GM21526 (cell line): ENCODE data around the gene ABHD12.
"Not testable (repeated sequence)": the region's sequence is repeated elsewhere in the genome, so short reads cannot be mapped to it uniquely, and the experiment has no call there.

ENCODE experiments used
- ATAC-seq: cut with Tn5 transposase; IDR thresholded peaks from one replicate; pipeline ENCODE4 v1.9.1; 2021; ENCODE audit warnings: moderate library complexity; ENCODE audit not compliant: unreplicated experiment, low FRiP score

Gene ABHD12

DNA sequence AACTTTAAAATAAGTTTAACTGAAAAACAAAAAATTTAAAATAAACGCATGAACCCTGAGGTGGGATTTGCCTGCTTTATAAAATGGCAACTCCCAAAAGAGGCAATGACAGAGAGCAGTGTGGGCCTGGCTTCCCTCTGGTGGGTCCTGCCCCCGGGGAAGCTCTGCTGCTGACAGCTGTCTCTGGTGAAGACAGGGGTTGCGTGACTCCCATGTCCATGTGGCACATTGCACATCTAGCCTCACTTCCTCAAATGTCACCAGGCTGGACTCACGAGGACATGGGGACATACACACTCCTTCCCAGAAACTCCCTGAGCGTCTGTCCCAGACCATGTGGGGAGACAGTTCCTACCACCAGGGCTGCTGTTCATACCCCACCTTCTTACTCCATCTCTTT is 66.2 kb downstream of the ABHD12 start:
- ATAC-seq, result no peak

GRCh38 chr20:25323496-25324246 is 67.0 kb downstream of the ABHD12 start:
- no peak for ATAC-seq

DNA sequence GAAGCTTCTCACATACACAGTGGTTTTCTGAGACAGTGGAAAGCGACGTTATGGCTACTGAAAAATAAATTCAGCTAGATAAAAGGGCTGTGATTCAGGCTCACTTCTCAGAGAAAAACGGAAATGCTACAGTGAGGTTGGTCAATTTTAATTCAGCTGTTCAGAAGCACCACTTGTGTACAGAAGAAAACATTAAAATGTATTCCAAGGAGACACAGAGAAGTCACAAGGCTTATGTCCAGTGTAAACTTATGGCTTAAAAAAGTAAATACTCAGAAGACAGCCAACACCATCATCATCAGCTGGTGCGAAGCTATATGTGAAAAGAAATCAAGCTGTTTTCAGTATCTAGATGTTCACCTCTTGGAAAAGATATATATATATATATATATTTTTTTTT is 68.6 kb downstream of the ABHD12 start:
- ATAC-seq, result no peak

GRCh38 chr20:25321262-25321831 is 69.3 kb downstream of the ABHD12 start:
- ATAC-seq, result no peak

GRCh38 chr20:25320035-25320800 is 70.4 kb downstream of the ABHD12 start:
- ATAC-seq, result no peak

- no peak for ATAC-seq
Measured at GRCh38 chr20:25319241-25320034, 71.2 kb downstream of the ABHD12 start.

GRCh38 chr20:25318471-25319240 is 72.0 kb downstream of the ABHD12 start:
- ATAC-seq, result peak; percentile 90

DNA sequence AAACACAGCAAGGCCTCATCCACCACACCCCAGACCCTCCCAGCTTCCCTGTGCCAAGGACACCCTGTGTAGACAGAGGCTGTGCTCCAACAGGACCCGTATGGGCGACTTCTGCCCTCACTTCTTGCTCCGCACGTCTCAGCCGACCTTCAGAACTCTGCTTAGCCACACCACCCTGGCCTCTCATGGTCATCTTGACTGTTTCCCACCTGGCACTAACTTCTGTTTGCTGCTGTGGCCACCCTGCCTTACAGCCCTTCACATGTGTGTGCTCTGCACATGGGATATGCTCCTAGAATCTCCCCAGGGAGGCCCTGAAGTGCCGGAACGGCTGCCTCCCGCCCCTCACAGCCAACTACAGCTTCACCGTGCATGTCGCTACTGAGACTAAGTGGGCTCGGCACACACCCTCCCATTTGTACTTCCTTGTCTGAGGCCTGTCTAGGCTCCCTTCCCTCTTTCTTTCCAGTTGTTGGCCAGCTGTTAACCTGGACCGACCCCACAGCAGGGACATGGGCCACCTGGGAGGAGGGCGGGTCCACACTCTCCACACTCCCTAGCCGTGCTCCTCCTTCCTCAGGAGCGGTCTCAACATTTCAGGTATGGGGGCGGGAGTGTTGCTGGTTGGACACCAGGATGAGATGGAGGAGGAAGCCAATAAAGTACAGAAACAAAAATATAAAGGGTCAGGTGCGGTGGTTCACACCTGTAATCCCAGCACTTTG is 73.1 kb downstream of the ABHD12 start:
- ATAC-seq, result no peak

- no peak for ATAC-seq
Measured at GRCh38 chr20:25316506-25317190, 74.0 kb downstream of the ABHD12 start.

- no peak for ATAC-seq
Measured at GRCh38 chr20:25315418-25316210, 75.0 kb downstream of the ABHD12 start.

- ATAC-seq, result no peak
Measured at GRCh38 chr20:25314497-25315417, 75.9 kb downstream of the ABHD12 start.

GRCh38 chr20:25313593-25313992 is 77.0 kb downstream of the ABHD12 start:
- no peak for ATAC-seq

- ATAC-seq, result not testable (repeated sequence)
Measured at GRCh38 chr20:25312716-25313115, 77.9 kb downstream of the ABHD12 start.

GRCh38 chr20:25310921-25311728 is 79.5 kb downstream of the ABHD12 start:
- ATAC-seq, result no peak

GRCh38 chr20:25310268-25310920 is 80.2 kb downstream of the ABHD12 start:
- ATAC-seq, result peak; percentile 88
